Stimulated activated CD4-positive, alpha-beta T cell treated with anti-CD3 and anti-CD28 coated beads, Interleukin-15, amount 100 ng/mL, for 1 hour (primary cell): Measurements from ENCODE around the gene PDE11A.
"Not testable (repeated sequence)": the region's sequence is repeated elsewhere in the genome, so short reads cannot be mapped to it uniquely, and the experiment has no call there.

Source experiments
- DNase-seq, 2 donors: peaks; one replicate each; pipeline ENCODE4 v3.0.0-alpha.2; 2020; ENCODE audit warnings: low read depth in 1 of 2, low spot score in 1 of 2

The PDE11A gene

DNA sequence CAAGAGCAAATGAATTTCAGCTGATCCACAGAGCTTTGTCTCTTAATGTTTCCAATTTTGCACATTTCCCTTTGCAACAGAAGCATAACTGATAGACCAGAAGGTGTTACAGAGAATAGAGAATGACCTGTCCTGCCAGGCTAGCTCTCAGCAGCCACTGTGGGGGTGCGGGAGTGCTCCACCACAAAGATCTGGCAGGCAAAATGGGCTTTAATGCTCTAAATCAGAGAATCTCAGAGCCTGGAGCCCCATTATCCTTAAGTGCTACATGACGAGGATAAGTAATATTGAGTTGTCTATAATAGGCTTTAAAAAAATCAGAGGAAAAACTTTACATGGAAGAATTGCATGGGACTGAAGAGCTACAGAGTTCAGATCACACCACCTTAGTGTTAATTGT lies 245.7 kb downstream of the PDE11A start:
- DNase-seq = no peak

GRCh38 chr2:177822941-177823340 lies 249.6 kb downstream of the PDE11A start:
- DNase-seq = no peak

GRCh38 chr2:177818412-177818811 lies 254.2 kb downstream of the PDE11A start:
- no peak for DNase-seq

- DNase-seq = no peak
Observed at GRCh38 chr2:177817300-177817699, 255.3 kb downstream of the PDE11A start.

DNA sequence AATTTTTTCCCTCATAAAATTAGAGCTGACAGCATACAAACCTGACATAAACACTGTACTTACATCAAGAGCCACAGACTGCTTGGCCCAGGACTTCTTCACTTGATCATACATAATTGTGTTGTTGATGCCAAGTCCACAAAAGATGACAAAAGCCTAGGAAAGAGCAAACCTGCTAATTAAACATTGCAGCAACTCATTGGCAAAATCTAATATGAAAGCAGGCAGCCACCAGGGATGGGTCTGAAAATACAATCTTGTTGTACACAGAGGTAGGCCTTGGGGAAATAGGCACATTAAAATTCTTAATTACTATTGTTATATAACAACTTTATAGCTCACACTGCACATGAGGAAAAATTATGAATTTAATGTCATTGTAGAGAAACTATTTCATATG lies 255.8 kb downstream of the PDE11A start:
- DNase-seq = no peak

DNA sequence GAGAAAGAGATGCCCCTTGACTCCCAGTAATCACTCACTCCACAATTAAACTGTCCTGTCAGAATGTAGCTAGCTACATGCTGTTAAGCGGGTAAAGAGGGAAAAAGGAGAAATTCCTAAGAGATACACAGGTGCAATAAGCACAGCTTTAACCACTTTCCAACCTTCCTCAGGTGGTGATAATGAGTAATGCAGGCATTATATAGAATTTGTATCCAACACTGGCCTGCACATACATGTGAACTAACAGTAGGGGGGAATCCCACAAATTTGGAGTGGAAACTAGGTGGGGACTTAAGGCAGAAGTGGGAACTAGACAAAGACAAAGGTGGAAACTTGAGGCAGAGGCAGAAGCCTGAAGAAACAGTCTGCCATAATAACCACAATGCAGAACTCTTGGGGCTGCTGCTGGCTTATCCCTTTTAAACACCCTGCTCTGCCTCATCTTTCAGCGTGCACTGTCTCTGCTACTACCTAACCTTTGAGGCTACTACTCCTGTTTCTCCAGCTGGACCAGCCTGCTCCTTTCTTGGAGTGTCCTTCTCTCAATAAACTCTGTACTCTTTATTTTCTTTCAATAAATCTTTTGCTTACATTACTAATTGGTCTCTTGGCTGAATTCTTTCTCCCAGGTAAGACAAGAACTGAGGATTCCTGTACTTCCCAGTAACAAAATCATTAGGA lies 259.7 kb downstream of the PDE11A start:
- DNase-seq = no peak

GRCh38 chr2:177810906-177811305 lies 261.7 kb downstream of the PDE11A start:
- no peak for DNase-seq

GRCh38 chr2:177808984-177809809 lies 263.4 kb downstream of the PDE11A start:
- no peak for DNase-seq

GRCh38 chr2:177806025-177806424 lies 266.6 kb downstream of the PDE11A start:
- no peak for DNase-seq

DNA sequence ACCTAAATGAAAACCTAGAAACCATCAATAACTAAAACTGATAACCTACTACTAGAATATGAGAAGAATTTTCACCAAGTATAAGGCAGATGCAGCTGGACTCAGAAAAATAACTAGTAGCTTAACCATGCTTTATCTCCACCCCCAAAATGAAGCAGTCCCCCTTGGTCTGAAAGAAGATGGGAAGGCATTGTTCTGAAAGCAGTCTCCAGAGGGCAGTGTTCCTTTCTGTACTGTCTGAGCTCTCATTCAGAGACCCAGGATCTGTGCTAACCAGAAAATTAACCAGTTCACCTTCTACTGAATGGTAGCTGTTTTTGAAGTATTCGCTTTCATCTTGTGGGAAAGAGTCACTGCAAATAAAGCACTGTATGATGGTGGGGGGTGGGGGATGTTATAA lies 273.0 kb downstream of the PDE11A start:
- DNase-seq = no peak

DNA sequence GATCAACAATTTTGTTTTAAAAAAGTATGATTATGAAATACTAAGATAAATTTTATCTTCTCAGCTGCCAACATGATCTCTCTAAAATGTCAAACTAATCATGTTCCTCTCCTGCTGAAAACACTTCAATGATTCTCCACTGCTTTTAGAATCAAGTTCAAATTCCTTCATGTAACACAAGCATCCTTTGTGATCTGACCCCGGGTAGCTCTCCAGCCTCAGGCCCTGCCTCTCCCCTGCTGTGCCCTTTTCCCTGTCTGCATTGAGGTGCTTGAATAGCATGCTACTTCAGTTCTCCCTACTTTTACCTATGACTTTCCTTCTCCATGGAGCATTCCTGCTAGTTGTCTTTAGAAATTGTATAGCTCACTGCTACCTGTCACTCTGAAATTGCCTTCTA lies 274.8 kb downstream of the PDE11A start:
- no peak for DNase-seq

DNA sequence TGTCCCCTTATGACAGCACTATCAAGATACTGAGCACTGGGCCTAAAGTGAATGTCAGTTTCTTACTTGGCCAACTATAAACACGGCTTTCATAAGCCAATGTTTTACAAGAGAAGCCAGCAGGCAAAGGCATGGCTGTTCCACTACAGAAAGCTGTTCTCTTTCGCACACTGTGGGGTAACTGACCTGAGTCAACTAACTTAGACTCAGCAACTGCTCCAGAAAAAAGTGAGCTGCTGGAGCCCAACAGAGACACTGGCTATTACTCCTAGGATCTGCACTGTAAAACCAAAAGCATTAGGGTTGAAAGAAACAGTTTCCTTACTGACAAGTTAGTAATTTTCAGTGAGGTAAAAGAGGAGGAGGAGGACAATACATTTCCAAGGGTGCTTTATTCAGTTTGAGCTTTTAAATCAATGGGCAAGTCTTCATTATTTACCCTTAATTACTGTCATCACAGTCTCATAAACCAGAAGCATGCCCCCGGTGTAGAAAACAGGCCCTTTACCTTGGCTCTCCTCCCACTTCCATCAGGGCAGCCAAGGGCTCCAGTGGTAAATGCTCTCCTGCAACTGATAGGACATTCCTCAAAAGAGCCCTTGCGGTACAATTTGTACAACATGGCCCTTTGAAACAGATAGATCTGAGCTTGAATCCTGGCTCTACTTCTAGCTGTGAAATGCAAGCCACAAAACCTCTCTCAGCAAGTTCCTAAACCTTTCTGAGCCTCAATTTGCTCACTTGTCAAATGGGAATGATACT lies 275.7 kb downstream of the PDE11A start:
- no peak for DNase-seq

GRCh38 chr2:177796011-177796410 lies 276.6 kb downstream of the PDE11A start:
- no peak for DNase-seq

DNA sequence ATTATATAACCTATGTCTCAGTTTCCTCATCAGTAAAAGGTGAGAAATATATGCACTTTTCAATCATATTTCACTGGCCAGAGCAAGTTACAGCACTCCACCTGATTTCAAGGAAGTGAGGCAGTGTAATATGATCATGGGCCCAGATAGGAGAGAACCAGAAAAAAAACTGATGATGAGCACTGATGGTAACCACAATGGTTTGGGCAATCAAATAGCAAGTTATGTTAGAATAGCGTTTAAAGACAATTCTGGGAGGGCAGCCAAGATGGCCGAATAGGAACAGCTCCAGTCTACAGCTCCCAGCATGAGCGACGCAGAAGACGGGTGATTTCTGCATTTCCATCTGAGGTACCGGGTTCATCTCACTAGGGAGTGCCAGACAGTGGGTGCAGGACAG lies 287.4 kb downstream of the PDE11A start:
- DNase-seq = not testable (repeated sequence)

- no peak for DNase-seq
Observed at GRCh38 chr2:177784745-177785067, 287.9 kb downstream of the PDE11A start.

DNA sequence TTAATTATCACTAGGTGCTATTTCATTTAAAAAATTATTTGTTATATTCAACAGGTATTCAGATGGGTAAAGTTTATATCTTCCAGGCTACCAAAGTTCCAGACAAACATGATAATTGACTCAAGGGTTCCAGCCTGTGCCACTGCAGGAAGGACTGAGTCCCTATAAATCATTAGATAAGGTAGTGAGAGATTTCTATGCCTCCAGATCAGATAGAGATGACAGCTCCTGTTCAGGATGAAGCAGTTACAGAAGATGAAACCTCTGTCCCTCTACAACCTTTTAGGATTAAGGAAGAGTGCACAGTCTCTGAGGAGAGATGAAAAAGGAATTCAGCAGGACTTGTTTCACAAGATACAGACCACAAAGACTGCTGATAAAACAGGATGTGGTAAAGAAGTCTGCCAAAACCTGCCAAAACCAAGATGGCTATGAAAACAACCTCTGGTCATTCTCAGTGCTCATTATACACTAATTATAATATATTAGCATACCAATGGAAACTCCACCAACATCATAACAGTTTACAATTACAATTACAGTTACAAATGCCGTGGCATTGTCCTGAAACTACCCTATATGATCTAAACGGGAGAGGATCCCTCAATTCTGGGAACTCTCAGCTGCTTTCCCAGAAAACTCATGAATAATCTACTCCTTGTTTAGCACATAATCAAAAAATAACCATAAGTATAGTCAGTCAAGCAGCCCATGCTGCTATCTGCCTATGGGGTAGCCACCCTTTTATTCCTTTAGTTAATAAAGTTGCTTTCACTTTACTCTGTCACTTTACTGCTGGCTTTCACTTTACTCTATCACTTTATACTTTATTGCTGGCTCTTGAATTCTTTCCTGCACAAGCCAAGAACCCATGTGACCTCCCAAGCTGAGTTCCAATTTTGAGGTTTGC lies 288.5 kb downstream of the PDE11A start:
- no peak for DNase-seq

DNA sequence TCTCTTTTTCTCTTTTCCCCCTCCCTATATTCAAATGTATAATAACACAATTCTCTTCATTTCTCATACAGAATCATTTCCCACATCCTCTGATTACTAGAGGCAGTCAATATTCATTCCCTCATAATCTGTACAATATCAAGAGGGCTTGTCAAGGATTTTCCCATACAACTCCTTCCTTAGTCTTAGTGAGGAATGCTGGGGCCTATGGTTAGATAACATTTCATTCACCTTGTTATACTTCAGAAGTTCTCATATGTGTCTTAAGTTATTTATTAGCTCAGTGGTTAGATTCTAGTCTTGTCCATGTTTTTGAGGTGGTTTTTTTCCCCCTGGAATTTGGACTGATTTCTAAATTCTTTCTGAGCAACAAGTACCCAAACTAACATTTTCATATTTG lies 289.5 kb downstream of the PDE11A start:
- DNase-seq = no peak

- DNase-seq = no peak
Observed at GRCh38 chr2:177782613-177783012, 290.0 kb downstream of the PDE11A start.

DNA sequence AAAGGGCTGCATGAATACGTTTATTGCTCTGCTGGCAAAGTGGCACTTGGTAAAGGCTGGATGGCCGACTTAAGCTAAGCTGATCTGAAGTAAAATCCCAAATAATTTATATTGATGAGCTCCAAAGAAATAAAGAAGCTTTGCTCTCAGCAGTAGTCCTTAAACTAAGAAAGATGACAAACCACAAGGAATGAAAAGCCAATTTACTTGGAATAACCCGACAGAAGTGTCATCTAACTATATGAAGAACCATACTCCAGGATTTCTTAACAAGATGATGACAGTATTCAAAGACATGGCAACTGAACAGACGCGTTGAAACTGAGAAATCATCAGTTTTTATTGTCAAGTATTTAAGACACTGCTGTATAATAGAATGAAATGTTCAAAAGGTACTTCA lies 294.1 kb downstream of the PDE11A start:
- no peak for DNase-seq

DNA sequence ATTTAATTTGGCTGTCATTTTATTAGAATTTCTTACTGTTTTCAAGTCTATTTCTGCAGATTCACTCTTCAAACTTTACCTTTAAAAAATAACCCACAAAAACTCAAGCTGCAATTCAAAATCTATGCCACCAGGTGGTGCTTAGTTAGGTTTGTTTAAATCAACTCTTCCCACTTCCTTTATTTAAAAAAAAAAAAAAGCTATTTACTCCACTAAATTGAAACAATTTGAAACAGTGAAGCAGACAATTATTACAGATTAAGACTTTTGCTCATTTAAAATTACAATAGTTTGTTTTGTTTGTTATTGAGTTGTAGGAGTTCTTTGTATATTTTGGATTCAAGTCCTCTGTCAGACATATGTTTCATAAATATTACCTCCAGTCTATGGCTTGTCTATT lies 300.0 kb downstream of the PDE11A start:
- DNase-seq = no peak

DNA sequence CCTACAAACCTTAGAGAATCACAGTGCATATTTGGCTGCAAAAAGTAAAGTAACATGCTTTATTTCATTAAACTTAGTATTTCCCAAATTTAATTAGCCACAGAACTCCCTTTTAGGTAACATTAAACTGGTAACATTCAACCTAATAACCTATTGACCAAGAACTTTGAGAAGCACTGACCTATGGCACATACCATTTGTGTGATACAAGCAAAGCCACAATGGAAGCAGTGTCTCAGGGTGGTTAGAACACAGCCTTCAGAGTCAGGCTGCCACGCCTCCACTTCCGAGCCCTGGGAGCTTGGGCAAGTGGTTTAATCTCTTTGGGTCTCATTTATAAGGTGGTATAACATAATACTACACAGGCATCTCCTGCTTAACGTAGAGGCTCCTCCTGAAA lies 301.4 kb downstream of the PDE11A start:
- DNase-seq = no peak
